Fibroblast of gingiva (primary cell): Measurements from ENCODE around the gene DEK.

Experiments
- DNase-seq: peaks from one replicate; pipeline ENCODE4 v3.0.0-alpha.2; 2011; ENCODE audit warnings: low read depth

Gene DEK

GRCh38 chr6:18265787-18266522 is 1.6 kb upstream of the DEK start:
- no peak for DNase-seq

DNA sequence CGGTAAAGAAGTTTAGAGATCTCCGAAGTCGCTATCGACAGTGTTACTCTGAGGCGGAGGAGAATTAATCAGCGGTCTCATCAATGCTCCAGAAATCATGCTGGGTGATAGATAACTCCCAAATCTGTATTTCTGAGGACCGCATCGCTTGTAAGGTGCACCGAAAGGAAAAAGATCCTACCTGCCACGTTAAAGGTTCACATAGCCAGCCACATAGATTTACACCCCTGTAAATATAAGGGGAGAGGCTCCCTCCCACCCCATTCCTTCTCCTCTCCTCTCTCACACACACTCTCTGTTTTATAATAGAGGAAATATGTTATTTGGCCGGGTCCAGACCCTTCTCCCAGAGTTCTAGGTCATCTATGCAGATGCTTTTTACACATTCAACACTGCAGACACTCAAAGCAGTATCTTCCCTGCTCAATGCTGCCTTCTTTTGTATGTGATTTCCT is 620 bp upstream of the DEK start:
- no peak for DNase-seq

GRCh38 chr6:18263418-18264218 is 712 bp downstream of the DEK start:
- DNase-seq, result no peak

- DNase-seq, result no peak
Measured at GRCh38 chr6:18262702-18263417, 1.5 kb downstream of the DEK start.

GRCh38 chr6:18261877-18262276 is 2.5 kb downstream of the DEK start:
- no peak for DNase-seq

DNA sequence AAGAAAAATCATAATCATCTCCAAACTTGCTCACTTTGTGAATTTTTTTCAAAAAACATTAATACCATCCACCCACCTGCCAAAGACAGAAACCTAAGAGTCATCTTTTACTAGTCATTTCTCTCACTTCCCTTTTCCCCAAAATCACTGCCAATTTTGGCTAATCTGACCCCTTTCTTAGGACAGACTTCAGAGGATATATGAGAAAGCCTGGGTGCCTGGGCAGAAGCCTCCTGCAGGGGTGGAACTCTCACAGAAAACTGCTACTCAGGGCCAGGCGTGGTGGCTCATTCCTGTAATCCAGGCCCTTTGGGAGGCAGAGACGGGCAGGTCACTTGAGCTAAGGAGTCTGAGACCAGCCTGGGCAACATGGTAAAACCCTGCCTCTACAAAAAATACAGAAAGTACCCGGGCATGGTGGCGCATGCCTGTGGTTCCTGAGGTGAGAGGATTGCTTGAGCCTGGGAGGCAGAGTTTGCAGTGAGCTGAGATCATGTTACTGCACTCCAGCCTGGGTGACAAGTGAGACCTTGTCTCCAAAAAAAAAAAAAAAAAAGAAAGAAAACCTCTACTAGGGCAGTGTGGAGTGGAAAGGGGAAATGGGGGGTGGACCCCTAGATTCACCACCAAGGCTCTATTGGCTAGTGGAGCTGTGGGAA is 3.8 kb downstream of the DEK start:
- DNase-seq, result peak; percentile 52

GRCh38 chr6:18259675-18260447 is 4.5 kb downstream of the DEK start:
- no peak for DNase-seq

- DNase-seq, result no peak
Measured at GRCh38 chr6:18254793-18255192, 9.5 kb downstream of the DEK start.

DNA sequence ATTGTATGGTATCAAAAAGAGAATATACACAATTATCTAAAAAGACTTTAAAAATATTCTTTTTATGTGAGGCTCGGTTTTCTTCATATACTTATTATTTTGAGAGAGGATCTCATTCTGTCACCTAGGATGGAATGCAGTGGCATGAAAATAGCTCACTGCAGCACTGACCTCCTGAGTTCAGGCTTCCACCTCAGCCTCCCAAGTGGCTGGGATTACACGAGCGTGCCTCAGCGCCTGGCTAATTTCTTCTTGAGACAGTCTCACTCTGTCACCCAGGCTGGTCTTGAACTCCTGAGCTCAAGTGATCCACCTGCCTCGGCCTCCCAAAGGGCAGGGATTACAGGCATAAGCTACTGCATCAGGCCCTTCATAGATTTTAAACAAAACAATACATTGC is 10.7 kb downstream of the DEK start:
- DNase-seq, result no peak

GRCh38 chr6:18249271-18249670 is 15.1 kb downstream of the DEK start:
- no peak for DNase-seq

DNA sequence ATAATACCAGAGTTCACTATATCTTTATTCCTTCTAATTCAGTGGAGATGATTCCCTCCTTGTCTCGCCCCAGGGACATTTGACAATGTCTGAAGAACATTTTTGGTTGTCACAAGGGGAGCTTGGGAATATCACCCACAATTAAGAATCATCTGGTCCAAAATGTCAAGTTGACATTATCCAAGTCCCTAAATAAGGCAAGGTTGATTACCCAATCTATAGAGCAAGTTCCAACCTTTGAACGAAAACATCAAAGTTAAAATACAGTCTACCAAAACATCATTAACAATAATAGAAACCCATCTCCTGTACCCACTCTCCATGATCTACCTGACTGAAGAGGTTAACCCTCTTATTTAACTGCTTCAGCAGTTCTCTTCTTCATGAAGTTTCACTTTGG is 15.6 kb downstream of the DEK start:
- no peak for DNase-seq

- DNase-seq, result no peak
Measured at GRCh38 chr6:18247002-18247401, 17.3 kb downstream of the DEK start.

DNA sequence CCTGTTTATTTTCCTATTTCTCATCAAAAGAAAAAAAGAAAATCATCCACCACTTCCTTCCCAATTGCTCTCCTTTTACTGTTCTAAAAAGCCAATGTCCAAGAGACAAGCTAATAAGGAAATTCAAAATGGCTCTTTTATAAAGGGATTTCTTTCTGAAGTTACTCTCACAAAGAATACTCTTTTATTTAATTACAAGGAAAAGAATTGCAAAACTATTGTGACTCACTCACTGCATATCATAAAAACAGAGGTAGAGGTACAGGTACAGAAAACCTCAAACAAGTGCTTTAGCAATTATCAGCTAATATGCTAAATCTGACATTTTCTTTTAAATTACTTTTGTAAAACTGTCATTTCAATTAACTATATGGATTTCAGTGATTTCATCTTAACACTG is 18.1 kb downstream of the DEK start:
- no peak for DNase-seq

DNA sequence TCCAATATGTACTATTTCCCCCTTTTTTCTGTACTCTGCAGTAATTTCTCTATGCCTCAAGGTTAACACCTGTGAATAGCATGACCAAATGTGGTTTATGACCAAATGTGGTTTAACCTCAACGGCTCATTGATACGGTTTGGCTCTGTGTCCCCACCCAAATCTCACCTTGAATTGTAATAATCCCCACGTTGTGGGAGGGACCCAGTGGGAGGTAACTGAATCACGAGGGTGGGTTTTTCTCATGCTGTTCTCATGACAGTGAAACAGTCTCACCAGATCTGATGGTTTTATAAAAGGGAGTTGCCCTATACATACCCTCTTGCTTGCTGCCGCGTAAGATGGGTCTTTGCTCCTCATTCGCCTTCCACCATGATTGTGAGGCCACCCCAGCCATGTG is 18.7 kb downstream of the DEK start:
- no peak for DNase-seq

DNA sequence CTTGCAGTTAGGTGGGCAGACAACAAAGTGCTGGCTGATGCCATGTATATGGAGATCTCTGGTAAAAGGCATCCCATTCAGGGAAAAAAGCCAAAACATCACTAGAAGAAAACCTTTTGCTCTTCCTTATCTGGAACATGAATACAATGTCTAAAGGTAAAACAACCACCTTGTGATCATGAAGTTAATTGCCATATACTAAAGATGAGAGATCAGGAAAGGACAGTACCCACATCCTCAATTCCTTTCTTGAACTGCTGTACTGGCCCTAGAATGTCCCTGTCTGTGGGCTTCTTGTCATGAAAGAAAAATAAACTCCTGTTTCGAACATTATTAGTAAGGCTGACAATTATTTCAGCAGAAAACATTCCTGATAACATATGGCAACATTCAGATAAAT is 19.3 kb downstream of the DEK start:
- DNase-seq, result no peak

- no peak for DNase-seq
Measured at GRCh38 chr6:18244251-18244650, 20.1 kb downstream of the DEK start.

DNA sequence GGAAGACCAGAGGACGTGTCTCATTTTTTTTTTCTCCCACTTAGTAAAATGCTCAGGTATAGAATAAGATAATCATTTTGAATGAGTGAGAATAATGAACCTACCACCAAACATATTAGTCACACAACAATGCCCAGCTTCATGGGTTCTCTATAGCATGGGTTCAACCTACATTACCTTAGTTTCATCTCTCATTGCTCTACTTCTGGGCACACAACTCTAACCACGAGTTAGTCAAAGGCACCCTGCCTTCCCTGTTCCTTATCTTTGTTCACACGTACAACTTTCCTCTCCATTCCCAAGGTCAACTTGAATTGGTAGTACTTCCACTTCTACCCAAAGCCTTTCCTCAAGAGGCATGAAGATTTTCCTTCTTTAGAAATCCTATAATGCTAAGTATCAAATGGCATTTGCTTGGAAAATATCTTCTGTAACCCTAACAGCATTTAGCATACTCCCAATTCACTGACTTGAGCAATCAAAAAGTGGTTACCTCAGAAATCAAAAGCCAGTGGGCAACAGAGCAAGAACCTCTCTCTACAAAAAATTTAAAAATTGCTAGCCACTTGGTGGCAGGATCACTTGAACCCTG is 20.9 kb downstream of the DEK start:
- DNase-seq, result no peak

DNA sequence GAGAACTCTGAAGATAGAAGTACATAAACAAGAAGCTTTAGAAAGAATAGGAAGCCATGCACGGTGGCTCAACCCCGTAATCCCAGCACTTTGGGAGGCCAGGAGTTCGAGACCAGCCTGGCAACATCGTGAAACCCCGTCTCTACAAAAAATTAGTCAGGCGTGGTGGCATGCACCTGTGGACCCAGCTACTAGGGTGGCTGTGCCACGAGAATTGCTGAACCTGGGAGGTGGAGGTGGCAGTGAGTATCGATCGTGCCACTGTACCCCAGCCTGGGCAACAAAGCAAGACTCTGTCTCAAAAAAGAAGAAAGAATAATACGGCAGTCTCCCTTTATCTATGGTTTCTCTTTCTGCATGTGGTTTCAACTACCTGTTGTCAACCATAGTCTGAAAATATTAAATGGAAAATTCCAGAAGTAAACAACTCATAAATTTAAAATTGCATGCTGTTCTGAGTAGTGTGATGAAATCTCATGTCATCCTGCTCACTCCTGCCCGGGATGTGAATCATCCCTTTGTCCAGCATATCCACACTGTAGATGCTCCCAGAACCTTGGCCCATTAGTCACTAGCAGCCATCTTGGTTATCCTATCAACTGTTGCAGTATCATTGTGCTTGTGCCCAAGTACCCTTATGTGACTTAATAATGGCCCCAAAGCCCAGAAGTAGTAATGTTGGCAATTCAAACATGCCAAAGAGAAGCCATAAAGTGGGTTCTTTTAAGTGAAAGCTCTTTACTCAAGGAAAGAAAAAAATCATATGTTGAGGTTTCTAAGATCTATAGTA is 22.1 kb downstream of the DEK start:
- peak; percentile 89 for DNase-seq

GRCh38 chr6:18241208-18242038 is 22.9 kb downstream of the DEK start:
- no peak for DNase-seq
